Stomach (tissue), 9 donors: ENCODE data around the gene SYNDIG1. TPM values are rescaled to one million over a fixed set of nuclear protein-coding genes. Genes with fewer than 3 reads are reported as not detected.
A peak's percentile ranks its signal among the peaks of the same experiment; 100 is the strongest.

Source experiments
- DNase-seq, 2 donors: peaks; one replicate each; pipeline versions ENCODE4 v3.0.0 to v3.0.0-alpha.2; 2013 to 2019
- H3K27ac ChIP-seq, 5 donors: fragments of 200-600 bp in 4 of 5; sonication (generic) in 4 of 5; one replicate each; pipeline ENCODE4 v1.5.1; 2013 to 2019; ENCODE audit warnings: mild to moderate bottlenecking in 1 of 5, moderate library complexity in 1 of 5
- H3K27me3 ChIP-seq, 3 donors: fragments of 200-600 bp; sonication (generic); one replicate each; pipeline ENCODE4 v1.5.1; 2017 to 2019; ENCODE audit warnings: mixed run types in 1 of 3
- H3K36me3 ChIP-seq, 4 donors: fragments of 200-600 bp; sonication (generic); 1 replicate in 3 of 4; 2 replicates in 1 of 4; pipeline ENCODE4 v1.5.1; 2016 to 2019
- H3K4me1 ChIP-seq, 4 donors: fragments of 200-600 bp; sonication (generic); one replicate each; pipeline ENCODE4 v1.5.1; 2016 to 2019
- H3K4me3 ChIP-seq, 4 donors: fragments of 200-600 bp; sonication (generic) in 3 of 4; one replicate each; pipeline ENCODE4 v1.5.1; 2016 to 2019; ENCODE audit warnings: mild to moderate bottlenecking in 1 of 4
- H3K9me3 ChIP-seq, 4 donors: fragments of 200-600 bp; sonication (generic); one replicate each; pipeline ENCODE4 v1.5.1; 2016 to 2019
- EP300 ChIP-seq: sonication (generic); formaldehyde crosslinking; IDR thresholded peaks from one replicate; pipeline ENCODE4 v1.6.1; 2017; ENCODE audit warnings: antibody characterized with exemption
- POLR2A ChIP-seq, 4 donors: fragments of 450-650 bp; IDR thresholded peaks; one replicate each; pipeline ENCODE4 v1.6.1; 2016; ENCODE audit warnings: antibody characterized with exemption in 4 of 4, control low read depth in 2 of 4, mild to moderate bottlenecking in 1 of 4, moderate library complexity in 1 of 4
- POLR2AphosphoS5 ChIP-seq, 3 donors: sonication (generic); formaldehyde crosslinking; IDR thresholded peaks; one replicate each; pipeline ENCODE4 v1.6.1; 2016; ENCODE audit warnings: antibody characterized with exemption in 3 of 3
- WGBS, 5 donors: extraction: QIAGEN DNeasy Blood & Tissue Kit in 3 of 5; methylation state at CpG; one replicate each; pipeline versions ENCODE4 v1.1.5 to v1.1.7; 2013 to 2018; 5-methylcytosine and 5-hydroxymethylcytosine counted together
- intact Hi-C: fragments of 100-400 bp; cut with DNase I; formaldehyde crosslinking; loops from one replicate; pipeline ENCODE4 v1.15.1; 2023; ENCODE audit warnings: low total_unique reads
- polyA plus RNA-seq, 3 donors: library from polyadenylated mRNA; stranded (reverse); fragments of 200-250 nt; gene quantifications; one replicate each; pipeline ENCODE4 v1.2.3, GENCODE V29; 2013
- total RNA-seq, 5 donors: library from RNA; depleted of rRNA; stranded (reverse); fragments of >200 nt; gene quantifications; one replicate each; pipeline versions ENCODE4 v1.1.0 to v1.2.3, GENCODE V29; 2014 to 2016
- TF ChIP-seq, protein P1 (sequence below), 7 experiments: fragments of 450-650 bp in 4 of 7; fragments of 200-600 bp in 3 of 7; sonication (generic) in 3 of 7; IDR thresholded peaks; one replicate each; pipeline ENCODE4 v1.5.1; 2016 to 2019; ENCODE audit warnings: antibody characterized with exemption in 7 of 7, control low read depth in 2 of 7, mild to moderate bottlenecking in 1 of 7
- donor health status: healthy with polysubstance abuse.
- donor health status: Bipolar disorder and iron deficiency.
- donor health status: healthy.

SYNDIG1 gene
- total and polyA plus RNA-seq, 8 donors: 0.29 to 2.0 (median 0.89) TPM; not detected in 4

- Histone ChIP-seq H3K4me3 (no peak overlapping the region), H3K36me3 (no peaks in the 10 kb centered on the region), H3K4me1 (peaks cover 13 to 30% (median 16%) of the 10 kb centered on the region in 4 donors), H3K9me3 (no peaks in the 10 kb centered on the region), H3K27me3 (peaks cover 0 to 39% (median 19%) of the 10 kb centered on the region in 3 donors), H3K27ac (peak overlapping the region in 1 of 5 donors; percentile 29)
- peak in 1 of 2 donors; percentile 52 for DNase-seq
- intact Hi-C loops: no loop called here
- TF ChIP-seq, protein P1, sequence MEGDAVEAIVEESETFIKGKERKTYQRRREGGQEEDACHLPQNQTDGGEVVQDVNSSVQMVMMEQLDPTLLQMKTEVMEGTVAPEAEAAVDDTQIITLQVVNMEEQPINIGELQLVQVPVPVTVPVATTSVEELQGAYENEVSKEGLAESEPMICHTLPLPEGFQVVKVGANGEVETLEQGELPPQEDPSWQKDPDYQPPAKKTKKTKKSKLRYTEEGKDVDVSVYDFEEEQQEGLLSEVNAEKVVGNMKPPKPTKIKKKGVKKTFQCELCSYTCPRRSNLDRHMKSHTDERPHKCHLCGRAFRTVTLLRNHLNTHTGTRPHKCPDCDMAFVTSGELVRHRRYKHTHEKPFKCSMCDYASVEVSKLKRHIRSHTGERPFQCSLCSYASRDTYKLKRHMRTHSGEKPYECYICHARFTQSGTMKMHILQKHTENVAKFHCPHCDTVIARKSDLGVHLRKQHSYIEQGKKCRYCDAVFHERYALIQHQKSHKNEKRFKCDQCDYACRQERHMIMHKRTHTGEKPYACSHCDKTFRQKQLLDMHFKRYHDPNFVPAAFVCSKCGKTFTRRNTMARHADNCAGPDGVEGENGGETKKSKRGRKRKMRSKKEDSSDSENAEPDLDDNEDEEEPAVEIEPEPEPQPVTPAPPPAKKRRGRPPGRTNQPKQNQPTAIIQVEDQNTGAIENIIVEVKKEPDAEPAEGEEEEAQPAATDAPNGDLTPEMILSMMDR (IDR thresholded peaks at IDR 0.05): no peak
- no peak for TF ChIP-seq EP300
- TF ChIP-seq POLR2A (IDR thresholded peaks at IDR 0.05): no peak
- no peak for TF ChIP-seq POLR2AphosphoS5 (IDR thresholded peaks at IDR 0.05)
- whole genome bisulfite sequencing, 5 donors: 38 to 58% (median 43%) methylated on average over 3 of the region's 3 CpGs
Observed at GRCh38 chr20:24465730-24466129, 3.7 kb upstream of the SYNDIG1 start.

DNA sequence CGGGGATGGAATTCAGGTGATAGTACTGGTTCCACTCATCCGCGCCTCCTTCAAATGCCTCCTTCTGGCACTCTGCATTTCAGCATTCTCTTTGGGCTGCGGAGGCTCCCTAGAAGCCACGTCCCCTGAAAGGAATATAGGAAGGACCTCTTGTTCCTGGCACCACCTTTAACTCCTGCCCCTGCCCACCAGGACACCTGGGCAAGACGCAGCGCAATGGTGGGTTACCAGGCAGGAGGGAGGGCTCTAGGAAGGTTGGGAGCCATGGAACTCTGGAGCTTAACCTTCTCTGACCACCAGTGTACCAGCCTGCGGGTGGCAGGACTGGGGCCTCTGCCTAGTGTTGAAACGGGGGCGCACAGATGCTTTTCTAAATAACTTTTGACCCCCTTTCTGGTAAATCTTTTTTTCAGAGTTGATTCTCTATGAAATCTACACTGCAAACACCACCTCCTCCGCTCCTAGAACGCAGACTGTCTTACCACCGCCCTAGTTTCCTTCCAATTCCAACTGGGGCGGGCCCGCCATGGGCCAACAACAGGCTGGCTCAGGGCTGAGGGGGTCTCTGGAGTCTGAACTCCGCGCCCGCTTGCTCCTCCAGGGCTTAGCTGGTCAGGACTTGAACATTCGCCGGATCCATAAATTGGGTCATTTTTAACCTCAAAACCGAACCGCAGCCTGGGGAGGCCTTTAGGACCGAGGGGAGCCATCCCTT, 871 bp upstream of the SYNDIG1 start:
- H3K9me3 ChIP-seq: no peaks in the 10 kb centered on the region
- H3K4me3 ChIP-seq: peak overlapping the region; percentile 50 to 65 (median 54)
- peaks cover 0 to 67% (median 28%) of the 10 kb centered on the region in 3 donors for H3K27me3 ChIP-seq
- H3K4me1 ChIP-seq: peaks cover 18 to 38% (median 24%) of the 10 kb centered on the region in 4 donors
- intact Hi-C loops: no loop called here
- whole genome bisulfite sequencing, 5 donors: 52 to 74% (median 63%) methylated on average over 21 to 23 of the region's 23 CpGs
- DNase-seq: no peak
- H3K36me3 ChIP-seq: no peaks in the 10 kb centered on the region
- H3K27ac ChIP-seq: no peak overlapping the region
- TF ChIP-seq, protein P1 (IDR thresholded peaks at IDR 0.05): no peak
- TF ChIP-seq POLR2AphosphoS5 (IDR thresholded peaks at IDR 0.05) (no peak), EP300 (no peak), POLR2A (IDR thresholded peaks at IDR 0.05) (no peak)

DNA sequence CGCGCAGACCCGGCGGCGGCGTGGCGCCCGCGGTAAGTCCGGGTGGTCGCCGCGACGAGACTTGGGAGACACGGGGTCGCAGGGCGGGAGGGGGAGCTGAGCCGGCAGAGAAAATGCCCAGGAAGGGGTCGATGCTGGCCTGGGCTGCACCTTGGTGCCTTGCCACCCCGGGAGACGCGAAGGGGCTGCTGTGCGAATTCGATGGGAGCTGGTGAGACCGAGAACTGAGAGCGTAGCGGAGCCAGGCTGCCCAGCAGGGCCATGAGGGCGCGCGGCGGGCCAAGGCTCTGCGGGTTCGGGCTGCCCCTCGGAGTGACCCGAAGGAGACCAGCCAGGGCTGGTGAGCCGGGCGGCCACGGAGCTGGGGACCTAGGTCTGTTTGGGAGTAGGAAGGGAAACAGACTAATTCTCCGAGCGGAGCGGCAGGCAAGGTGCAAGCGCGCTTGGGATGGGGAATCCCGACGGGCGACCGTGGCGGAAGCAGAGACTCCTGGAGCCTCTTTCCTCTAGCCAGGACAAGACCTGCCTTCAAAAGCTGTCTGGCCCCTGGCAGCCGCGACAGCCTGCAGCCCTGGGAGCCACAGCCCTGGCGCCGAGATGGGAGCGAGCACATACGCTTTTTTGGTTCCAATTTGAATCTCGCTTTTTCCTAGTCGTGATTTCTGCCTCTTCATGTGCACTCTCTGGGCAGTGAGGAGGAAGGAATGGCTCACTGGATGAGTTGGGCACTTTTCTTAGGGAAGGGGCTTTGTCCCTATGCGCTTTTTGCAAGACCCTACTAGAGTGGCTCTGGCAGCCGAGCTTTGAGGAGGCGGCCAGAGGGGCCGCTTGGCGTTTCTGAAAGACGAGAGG, 691 bp downstream of the SYNDIG1 start:
- WGBS, 5 donors: 1 to 2% (median 1%) methylated on average over 50 to 62 of the region's 62 CpGs
- Histone ChIP-seq H3K9me3 (no peaks in the 10 kb centered on the region), H3K4me3 (peak overlapping the region; percentile 50 to 65 (median 54)), H3K27me3 (peaks cover 0 to 72% (median 28%) of the 10 kb centered on the region in 3 donors), H3K36me3 (no peaks in the 10 kb centered on the region), H3K4me1 (peaks cover 18 to 35% (median 24%) of the 10 kb centered on the region in 4 donors), H3K27ac (peak overlapping the region in 2 of 5 donors; percentile 43 to 56)
- peak in 1 of 2 donors; percentile 48 for DNase-seq
- intact Hi-C loops: no loop called here
- TF ChIP-seq POLR2AphosphoS5 (IDR thresholded peaks at IDR 0.05) (no peak), POLR2A (IDR thresholded peaks at IDR 0.05) (no peak)
- TF ChIP-seq, protein P1 (IDR thresholded peaks at IDR 0.05): no peak

- H3K9me3 ChIP-seq: no peaks in the 10 kb centered on the region
- TF ChIP-seq POLR2A (IDR thresholded peaks at IDR 0.05): no peak
- no peak for TF ChIP-seq POLR2AphosphoS5 (IDR thresholded peaks at IDR 0.05)
- no peak for TF ChIP-seq EP300
- TF ChIP-seq, protein P1 (IDR thresholded peaks at IDR 0.05): no peak
- 1 to 7% (median 3%) methylated on average over 40 to 56 of the region's 56 CpGs for WGBS, 5 donors
- no peak overlapping the region for H3K27ac ChIP-seq
- H3K36me3 ChIP-seq: no peaks in the 10 kb centered on the region
- H3K27me3 ChIP-seq: peaks cover 0 to 78% (median 28%) of the 10 kb centered on the region in 3 donors
- H3K4me1 ChIP-seq: peaks cover 18 to 27% (median 24%) of the 10 kb centered on the region in 4 donors
- intact Hi-C loops: no loop called here
- peak in 1 of 2 donors; percentile 54 for DNase-seq
- H3K4me3 ChIP-seq: peak overlapping the region; percentile 50 to 65 (median 54)
Observed at GRCh38 chr20:24470746-24471582, 1.5 kb downstream of the SYNDIG1 start.
